IPS-20b (cell line): ENCODE measurements around the gene DYSF.

Experiments used
- H3K27ac ChIP-seq: one replicate; pipeline ENCODE4 v1.5.1; 2013; ENCODE audit warnings: low read length
- H3K27me3 ChIP-seq: 2 replicates; pipeline ENCODE4 v1.6.1; 2013; ENCODE audit warnings: mild to moderate bottlenecking, low read length, inconsistent platforms; ENCODE audit not compliant: insufficient read depth
- H3K36me3 ChIP-seq: 2 replicates; pipeline ENCODE4 v1.6.1; 2013; ENCODE audit warnings: low read depth, mild to moderate bottlenecking, inconsistent platforms, low read length, moderate library complexity; ENCODE audit not compliant: insufficient read depth
- H3K4me1 ChIP-seq: 2 replicates; pipeline ENCODE4 v1.6.1; 2013; ENCODE audit warnings: mild to moderate bottlenecking, control low read depth, inconsistent platforms, low read length, moderate library complexity; ENCODE audit not compliant: insufficient read depth
- H3K4me3 ChIP-seq: 2 replicates; pipeline ENCODE4 v1.5.1; 2013; ENCODE audit warnings: mild to moderate bottlenecking, low read length, inconsistent platforms
- H3K9ac ChIP-seq: 2 replicates; pipeline ENCODE4 v1.6.1; 2013; ENCODE audit warnings: low read depth, mild to moderate bottlenecking, inconsistent platforms, low read length, moderate library complexity
- H3K9me3 ChIP-seq: 2 replicates; pipeline ENCODE4 v1.6.1; 2013; ENCODE audit warnings: mild to moderate bottlenecking, low read depth, low read length, inconsistent platforms; ENCODE audit not compliant: insufficient read depth

DYSF gene

GRCh38 chr2:71702971-71703898 lies 249.9 kb downstream of the DYSF start:
- Histone ChIP-seq H3K27ac (no peak overlapping the region), H3K36me3 (no peaks in the 10 kb centered on the region), H3K9ac (no peak overlapping the region), H3K4me1 (no peaks in the 10 kb centered on the region; the same call in 1 of the 2 replicates), H3K9me3 (no peaks in the 10 kb centered on the region; the same call in 1 of the 2 replicates), H3K27me3 (no peaks in the 10 kb centered on the region; the same call in 1 of the 2 replicates), H3K4me3 (no peak overlapping the region)

DNA sequence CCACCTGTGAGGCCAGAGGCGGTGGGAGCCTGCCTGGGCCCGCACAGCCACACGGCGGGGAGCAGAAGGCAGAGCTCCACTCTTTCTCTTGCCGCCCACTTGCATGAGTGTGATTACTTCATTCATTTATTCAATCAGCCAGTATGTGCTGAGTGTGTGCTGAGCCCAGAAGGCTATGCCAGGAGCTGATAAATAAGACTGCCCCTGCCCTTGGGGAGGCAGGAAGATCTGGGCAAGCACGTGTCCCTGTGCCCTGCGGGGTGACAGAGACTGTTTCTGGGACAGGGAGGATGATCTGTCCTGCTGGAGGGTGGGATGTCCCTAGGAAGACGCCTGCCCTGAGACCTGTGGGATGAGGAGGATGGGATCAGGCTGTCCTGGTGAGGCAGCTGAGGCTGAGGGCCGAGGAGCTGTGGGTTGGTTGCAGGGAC lies 250.8 kb downstream of the DYSF start:
- Histone ChIP-seq H3K36me3 (no peaks in the 10 kb centered on the region), H3K27me3 (no peaks in the 10 kb centered on the region; the same call in 1 of the 2 replicates), H3K9ac (no peak overlapping the region), H3K4me3 (no peak overlapping the region), H3K4me1 (no peaks in the 10 kb centered on the region; the same call in 1 of the 2 replicates), H3K9me3 (no peaks in the 10 kb centered on the region), H3K27ac (no peak overlapping the region)

DNA sequence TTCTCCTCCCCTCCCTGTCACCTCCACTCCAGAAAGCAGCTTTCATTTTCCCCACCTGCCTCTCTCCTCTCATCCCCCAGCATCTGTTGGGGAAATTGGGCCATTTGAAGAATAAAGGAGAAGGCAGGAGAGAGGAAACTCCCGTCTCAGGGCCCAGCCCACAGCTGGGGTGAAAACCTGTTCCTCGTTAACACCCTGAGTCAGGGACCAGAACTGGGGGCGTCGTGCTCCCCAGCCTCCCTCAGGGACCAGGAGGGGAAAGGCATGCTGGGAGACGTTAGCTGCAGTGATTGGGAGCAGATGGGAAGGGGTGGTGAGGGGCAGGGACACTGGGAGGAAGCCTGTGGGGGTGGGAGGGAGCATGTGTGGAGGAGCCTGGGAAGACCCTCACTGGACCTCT lies 251.3 kb downstream of the DYSF start:
- H3K4me1 ChIP-seq: no peaks in the 10 kb centered on the region; the same call in 1 of the 2 replicates

DNA sequence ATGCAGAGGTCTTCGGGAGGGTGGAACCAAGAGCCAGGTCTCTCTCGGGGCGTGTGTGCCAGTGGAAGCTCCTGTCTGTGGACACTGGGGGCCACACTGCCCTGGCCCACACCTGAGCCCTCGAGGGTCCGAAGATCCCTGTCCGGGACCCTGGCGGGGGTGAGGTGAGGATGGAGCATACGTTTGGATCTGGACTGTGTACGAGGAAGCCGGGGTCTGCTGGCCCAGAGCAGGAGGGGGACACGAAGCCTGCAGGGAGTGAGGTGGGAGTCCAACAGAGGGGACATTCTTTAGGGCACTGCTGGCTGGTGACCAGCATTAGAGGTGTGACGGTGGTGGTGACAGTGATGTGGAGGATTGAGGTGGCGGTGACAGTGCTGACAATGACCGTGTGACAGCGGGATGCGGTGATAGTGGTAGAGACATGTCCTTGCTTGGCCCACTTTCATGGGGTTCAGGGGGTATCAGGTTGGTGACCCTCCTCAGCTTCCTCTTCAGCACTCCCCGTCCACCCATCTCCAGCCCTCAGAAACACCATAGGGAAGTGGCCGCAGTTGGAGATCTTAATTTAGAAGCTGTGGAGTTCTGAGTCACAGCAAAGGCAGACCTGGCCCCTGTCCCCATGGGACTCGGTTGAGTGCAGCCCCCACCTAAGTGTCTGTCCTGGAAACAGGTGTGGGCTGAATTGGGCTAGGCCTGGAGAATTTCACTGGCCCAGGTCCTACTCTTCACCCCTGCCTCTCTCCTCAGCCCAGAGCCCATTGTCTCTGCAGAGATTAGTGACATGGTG lies 252.0 kb downstream of the DYSF start:
- Histone ChIP-seq H3K36me3 (no peaks in the 10 kb centered on the region), H3K27ac (no peak overlapping the region), H3K4me3 (no peak overlapping the region), H3K9ac (no peak overlapping the region), H3K4me1 (no peaks in the 10 kb centered on the region; the same call in 1 of the 2 replicates), H3K27me3 (no peaks in the 10 kb centered on the region; the same call in 1 of the 2 replicates), H3K9me3 (no peaks in the 10 kb centered on the region)

More for the DNA sequence above, 251.3 kb downstream of the DYSF start:
- H3K9ac ChIP-seq: no peak overlapping the region
- no peak overlapping the region for H3K27ac ChIP-seq
- no peak overlapping the region for H3K4me3 ChIP-seq
- no peaks in the 10 kb centered on the region; the same call in 1 of the 2 replicates for H3K27me3 ChIP-seq
- no peaks in the 10 kb centered on the region for H3K36me3 ChIP-seq
- H3K9me3 ChIP-seq: no peaks in the 10 kb centered on the region

GRCh38 chr2:71706121-71706520 lies 252.8 kb downstream of the DYSF start:
- Histone ChIP-seq H3K9me3 (no peaks in the 10 kb centered on the region), H3K27ac (no peak overlapping the region), H3K4me3 (no peak overlapping the region), H3K4me1 (no peaks in the 10 kb centered on the region), H3K36me3 (no peaks in the 10 kb centered on the region), H3K9ac (no peak overlapping the region), H3K27me3 (no peaks in the 10 kb centered on the region; the same call in 1 of the 2 replicates)

DNA sequence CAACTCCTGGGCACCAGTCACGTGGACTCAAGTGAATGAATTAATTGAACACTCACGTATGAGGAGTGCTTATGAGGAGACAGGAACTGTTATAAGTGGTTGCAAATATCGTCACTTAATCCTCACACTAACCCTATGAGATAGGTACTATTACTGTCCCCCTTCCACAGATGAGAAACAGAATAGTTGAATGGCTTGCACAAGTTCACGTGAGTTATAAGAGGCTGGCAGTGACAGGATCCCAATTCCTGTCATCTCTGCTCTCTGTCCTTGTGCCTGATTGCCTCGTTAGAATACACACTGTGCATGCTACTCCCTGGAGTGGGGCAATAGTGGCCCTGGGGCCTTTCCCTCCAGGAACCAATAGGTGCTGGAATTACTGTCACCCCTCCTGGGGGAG lies 253.5 kb downstream of the DYSF start:
- no peak overlapping the region for H3K27ac ChIP-seq
- no peaks in the 10 kb centered on the region for H3K36me3 ChIP-seq
- no peak overlapping the region for H3K4me3 ChIP-seq
- no peak overlapping the region for H3K9ac ChIP-seq
- H3K4me1 ChIP-seq: no peaks in the 10 kb centered on the region
- no peaks in the 10 kb centered on the region; the same call in 1 of the 2 replicates for H3K27me3 ChIP-seq
- no peaks in the 10 kb centered on the region for H3K9me3 ChIP-seq

DNA sequence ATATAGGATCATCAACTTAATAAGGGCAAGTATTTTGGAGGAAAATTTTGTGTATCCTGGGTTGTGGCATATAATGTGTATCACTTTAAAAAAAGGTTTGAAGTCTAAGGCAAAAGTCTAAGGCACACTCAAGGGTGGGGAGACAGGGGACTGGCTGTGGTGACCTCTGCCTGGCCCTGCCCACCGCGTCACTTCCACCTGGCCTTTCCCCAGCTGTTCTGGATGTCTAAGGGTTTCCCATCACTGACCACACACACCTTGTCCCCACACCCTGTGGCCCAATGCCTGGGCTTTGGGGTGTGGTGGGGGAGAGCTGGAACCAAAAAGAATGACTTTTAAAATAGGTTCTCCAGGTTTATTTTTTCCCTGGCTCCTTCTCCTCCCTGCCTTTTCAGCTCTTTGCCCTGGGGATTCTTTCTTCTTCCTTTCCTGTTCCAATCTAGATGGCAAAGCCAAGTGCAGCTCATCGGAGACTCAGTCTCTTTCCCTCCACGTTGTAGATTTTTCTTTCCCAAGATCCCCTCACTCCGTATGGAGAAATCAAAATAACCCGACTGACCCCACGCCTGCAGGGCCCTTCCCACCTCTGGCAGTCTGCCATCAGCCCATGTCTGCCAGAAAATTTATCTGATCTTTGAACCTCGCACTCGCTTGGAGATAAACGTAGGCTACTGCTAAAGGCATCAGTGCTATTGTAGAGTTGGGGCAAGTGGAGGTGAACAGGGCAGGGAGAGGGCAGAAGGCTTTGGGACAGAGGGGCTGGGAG lies 257.2 kb downstream of the DYSF start:
- Histone ChIP-seq H3K4me1 (no peaks in the 10 kb centered on the region), H3K36me3 (no peaks in the 10 kb centered on the region), H3K9me3 (no peaks in the 10 kb centered on the region), H3K27me3 (no peaks in the 10 kb centered on the region; the same call in 1 of the 2 replicates), H3K27ac (no peak overlapping the region), H3K9ac (no peak overlapping the region), H3K4me3 (no peak overlapping the region)

DNA sequence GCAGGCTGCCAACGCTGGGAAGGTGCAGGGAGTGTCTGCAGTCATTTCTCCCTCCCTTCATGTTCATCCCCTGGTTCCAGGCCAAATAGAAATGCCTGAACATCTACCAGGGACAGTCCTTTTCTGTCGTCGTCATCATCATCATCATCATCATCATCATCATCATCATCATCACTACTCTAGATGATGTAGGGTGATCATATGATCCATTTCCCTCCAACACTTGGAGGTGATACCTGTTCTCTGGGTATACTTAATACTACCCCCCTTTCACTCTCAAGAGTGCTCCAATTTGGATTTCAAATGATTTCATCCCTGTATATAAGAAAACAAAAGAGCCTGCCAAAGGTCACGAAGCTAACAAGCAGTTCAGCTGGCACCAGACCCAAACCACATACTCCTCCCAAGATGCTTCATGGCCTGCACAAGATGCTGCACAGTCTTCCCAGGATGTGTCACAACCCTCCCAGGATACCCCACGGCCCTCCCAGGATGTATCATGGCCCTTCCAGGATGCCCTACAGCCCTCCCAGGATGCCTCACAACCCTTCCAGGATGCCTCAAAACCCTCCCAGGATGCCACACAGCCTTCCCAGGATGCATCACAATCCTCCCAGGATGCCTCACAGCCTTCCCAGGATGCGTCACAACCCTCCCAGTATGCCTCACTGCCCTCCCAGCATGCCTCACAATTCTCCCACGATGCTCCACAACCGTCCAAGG lies 257.9 kb downstream of the DYSF start:
- H3K27me3 ChIP-seq: no peaks in the 10 kb centered on the region; the same call in 1 of the 2 replicates
- H3K4me3 ChIP-seq: no peak overlapping the region
- H3K27ac ChIP-seq: no peak overlapping the region
- no peaks in the 10 kb centered on the region for H3K36me3 ChIP-seq
- no peaks in the 10 kb centered on the region for H3K9me3 ChIP-seq
- H3K4me1 ChIP-seq: no peaks in the 10 kb centered on the region
- no peak overlapping the region for H3K9ac ChIP-seq

- no peak overlapping the region for H3K9ac ChIP-seq
- no peak overlapping the region for H3K4me3 ChIP-seq
- H3K4me1 ChIP-seq: no peaks in the 10 kb centered on the region
- no peaks in the 10 kb centered on the region; the same call in 1 of the 2 replicates for H3K27me3 ChIP-seq
- no peaks in the 10 kb centered on the region for H3K36me3 ChIP-seq
- no peak overlapping the region for H3K27ac ChIP-seq
- no peaks in the 10 kb centered on the region for H3K9me3 ChIP-seq
Measured at GRCh38 chr2:71712158-71712818, 258.9 kb downstream of the DYSF start.
